GM18867 (cell line): Measurements from ENCODE around the gene ASPHD1.
A peak's percentile ranks its signal among the peaks of the same experiment; 100 is the strongest.
"Not testable (repeated sequence)": the region's sequence is repeated elsewhere in the genome, so short reads cannot be mapped to it uniquely, and the experiment has no call there.

ENCODE experiments used
- ATAC-seq: cut with Tn5 transposase; IDR thresholded peaks from one replicate; pipeline ENCODE4 v1.9.1; 2021; ENCODE audit warnings: mild to moderate bottlenecking, moderate library complexity; ENCODE audit not compliant: unreplicated experiment

ASPHD1 gene

DNA sequence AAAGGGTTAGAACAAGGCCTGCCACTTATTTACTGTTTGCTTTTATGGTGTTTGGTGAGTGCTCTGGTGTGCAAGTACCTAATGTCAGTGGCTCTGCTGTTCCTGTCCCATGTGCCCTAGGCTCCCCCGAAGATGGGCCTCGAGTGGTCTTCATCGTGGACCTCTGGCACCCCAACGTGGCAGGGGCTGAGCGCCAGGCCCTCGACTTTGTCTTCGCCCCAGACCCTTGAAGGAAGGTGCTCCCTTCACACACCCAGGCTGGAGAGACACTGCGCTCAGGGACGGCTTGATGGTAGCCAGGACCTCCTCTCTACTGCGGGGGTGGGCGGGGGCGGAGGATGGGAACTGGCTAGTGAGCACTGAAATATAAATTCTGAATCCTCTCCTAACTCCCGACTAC lies 5.4 kb downstream of the ASPHD1 start:
- no peak for ATAC-seq

DNA sequence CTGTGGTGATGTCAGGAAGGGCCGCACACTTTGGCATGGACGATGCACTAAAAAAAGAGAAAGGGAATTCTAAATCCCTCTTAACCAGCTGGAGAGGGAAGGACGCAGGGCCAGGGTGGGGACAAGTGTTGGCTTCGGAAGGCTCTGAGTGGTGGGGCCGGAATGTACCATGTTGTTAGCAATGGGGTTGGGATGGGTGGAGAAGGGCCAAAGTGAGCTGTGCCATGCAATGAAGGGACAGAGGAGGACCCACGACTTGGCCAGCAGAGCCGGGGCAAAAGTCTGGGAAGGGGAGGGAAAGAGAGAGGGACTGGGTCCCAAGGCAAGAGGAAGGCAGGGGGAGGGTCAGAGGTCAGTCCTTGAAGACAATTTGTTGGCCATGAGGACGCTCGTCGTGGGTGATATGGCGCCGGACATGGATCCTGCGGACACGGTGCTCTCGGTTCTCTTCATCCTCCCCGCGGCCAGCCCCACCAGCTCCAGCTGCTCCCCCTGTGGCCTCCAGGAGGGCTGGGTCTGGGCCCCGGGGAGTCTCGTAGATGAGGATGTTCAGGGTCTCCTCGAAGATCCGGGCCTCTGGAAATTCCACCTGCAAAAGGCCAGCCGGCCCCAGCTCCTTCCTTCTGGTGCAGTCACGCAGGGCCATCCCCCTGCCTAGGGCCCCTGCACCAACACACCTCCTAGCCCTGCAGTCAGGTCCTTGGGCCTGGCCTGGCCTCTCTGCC lies 6.4 kb downstream of the ASPHD1 start:
- ATAC-seq: no peak

DNA sequence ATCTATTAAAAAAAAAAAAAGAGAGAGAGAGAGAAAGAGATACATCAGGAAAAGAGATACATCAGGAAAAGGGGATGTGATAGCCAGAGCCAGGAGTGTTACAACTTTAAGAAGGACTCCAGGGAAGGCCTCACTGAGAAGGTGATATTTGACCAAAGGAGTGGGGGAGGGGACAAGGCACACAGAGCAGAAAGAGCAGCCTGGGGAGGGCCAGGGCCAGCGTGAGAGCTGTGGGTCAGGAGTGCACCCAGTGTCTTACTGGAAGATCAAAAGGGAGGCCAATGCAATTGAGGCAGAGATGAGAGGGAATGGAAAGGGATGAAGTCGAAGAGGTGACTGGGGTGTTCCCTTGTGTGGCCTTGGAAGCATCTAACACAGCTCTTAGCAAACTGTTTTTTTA lies 7.7 kb downstream of the ASPHD1 start:
- no peak for ATAC-seq

DNA sequence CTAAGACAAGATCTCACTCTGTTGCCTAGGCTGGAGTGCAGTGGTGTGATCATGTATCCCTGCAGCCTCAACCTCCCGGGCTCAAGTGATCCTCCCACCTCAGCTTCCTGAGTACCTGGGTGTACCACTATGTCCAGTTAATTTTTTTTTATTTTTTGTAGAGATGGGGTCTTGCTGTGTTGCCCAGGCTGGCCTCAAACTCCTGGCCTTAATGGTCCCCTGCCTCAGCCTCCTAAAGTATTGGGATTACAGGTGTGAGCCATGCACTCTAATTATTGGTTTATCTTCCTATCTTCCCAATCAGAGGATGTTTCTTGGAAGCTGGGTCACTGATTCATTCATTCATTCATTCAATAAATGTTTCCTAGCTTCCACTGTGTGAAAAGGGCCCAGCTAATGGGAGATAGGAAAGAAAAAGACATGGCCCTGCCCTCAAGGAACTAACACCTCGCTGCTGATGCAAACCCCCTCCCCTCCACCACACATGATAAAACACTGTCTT lies 8.5 kb downstream of the ASPHD1 start:
- no peak for ATAC-seq

DNA sequence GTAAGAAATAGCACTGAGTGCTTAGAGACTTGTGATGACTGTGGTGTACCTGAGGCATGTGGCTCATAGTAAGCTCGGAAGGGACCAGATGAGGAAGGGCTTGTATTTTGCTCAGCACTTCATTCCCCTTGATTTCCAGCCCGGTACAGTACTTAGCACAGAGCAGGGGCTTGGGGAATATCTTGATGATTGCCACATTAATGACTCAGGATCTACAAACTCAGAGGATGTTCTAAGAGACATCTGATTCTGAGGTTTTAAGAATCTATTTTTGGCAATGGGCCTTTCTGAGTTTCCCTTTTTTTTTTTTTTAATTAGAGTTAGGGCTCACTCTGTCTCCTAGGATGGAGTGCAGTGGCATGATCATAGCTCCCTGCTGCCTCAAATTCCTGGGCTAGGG lies 9.1 kb downstream of the ASPHD1 start:
- no peak for ATAC-seq

DNA sequence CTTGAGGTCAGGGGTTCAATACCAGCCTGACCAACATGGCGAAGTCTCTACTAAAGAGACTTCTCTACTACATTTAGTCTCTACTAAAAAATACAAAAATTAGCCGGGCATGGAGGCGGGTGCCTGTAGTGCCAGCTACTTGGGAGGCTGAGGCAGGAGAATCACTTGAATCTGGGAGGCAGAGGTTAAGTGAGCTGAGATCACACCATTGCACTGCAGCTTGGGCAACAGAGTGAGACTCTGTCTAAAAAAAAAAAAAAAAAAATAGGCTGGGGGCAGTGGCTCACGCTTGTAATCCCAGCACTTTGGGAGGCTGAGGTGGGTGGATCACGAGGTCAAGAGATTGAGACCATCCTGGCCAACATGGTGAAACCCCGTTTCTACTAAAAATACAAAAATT lies 9.6 kb downstream of the ASPHD1 start:
- not testable (repeated sequence) for ATAC-seq

DNA sequence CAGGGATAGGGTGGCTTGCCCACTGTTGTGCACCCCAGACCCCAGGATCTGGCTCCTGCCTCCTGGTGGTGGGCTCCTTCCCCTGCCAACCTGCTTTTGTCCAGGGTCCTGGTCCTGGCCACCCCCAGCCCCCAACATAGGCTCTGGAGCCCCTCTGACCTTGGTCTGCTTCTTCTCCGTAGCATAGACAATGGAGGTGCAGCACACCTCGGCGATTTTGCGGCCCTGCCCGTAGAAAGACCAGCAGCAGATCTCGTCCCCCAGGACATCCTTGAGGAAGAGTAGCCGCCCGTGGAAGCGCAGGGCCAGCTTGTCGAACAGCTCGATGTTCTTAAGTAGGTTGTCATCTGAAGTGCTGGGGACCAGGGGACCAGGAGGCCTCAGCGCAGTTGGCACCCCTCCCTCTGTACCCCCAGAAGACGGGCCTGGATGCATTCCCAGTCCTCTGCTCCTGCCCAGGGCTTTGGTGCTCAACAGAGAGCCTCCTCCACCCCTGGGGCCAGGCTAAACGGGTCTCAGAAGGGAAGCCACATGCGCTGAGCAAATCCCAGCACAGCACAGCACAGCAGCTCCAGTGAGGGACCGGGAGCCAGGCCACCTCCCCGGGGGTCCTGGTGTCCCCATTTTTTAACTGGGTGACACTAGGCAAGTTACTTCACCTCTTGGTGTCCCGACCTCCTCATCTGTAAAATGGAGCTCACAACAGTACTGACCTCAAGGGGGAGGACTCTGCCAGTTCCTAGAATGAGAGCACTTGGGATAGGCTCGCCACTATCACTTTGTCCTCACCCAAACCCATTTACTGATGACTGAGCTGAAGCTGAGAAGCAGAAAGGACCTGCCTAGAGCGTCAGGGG lies 10.8 kb downstream of the ASPHD1 start:
- no peak for ATAC-seq

DNA sequence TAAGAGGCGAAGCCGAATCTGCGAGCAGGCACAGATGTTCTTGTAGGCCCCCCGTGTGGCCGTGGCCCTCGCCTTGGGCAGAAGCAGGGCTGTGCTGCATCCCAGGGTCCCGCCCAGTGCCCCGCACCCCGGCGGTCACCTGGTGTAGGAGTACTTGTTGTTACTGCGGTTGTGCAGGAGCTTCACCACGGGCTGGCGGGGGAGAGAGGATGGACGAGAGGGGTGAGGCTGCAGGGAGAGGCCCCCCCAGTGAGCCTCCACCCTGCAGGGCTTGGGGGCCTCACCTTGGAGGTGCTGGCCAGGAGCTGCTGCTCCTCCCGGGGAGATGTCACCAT lies 11.4 kb downstream of the ASPHD1 start:
- ATAC-seq: no peak

DNA sequence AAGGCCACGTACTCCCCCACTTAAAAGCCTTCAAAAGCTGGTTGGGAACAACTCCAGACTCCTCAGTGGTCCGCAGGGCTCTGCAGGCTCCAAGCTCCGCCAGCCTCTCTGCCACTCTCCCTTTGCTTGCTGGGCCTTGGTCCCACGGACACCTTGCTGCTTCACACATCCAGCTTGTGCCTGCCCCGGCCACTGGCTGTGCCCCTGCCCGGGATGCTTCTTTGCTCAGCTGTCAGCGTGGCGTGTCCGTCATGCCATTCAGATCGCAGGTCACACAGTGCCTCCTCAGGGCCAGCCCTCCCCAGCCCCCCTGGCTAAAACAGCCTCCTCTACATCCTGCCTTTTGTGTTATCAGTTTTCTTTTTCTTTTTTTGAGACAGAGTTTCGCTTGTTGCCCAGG lies 11.8 kb downstream of the ASPHD1 start:
- no peak for ATAC-seq

DNA sequence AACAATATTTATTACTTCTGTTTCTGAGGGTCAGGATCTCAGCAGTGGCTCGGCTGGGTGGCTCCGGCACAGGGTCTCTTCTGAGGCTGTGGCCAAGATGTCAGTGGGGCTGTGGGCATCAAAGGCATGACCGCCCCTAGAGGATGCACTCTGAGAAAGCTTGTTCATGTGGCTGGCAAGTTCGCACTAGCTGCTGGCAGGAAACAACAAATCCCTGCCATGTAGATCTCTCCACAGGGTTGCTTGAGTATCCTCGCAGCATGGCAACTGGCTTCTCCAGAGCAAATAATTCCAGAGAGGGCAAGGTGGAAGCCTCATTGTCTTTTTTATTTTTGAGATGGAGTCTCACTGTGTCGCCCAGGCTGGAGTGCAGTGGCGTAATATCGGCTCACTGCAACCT lies 13.2 kb downstream of the ASPHD1 start:
- no peak for ATAC-seq

DNA sequence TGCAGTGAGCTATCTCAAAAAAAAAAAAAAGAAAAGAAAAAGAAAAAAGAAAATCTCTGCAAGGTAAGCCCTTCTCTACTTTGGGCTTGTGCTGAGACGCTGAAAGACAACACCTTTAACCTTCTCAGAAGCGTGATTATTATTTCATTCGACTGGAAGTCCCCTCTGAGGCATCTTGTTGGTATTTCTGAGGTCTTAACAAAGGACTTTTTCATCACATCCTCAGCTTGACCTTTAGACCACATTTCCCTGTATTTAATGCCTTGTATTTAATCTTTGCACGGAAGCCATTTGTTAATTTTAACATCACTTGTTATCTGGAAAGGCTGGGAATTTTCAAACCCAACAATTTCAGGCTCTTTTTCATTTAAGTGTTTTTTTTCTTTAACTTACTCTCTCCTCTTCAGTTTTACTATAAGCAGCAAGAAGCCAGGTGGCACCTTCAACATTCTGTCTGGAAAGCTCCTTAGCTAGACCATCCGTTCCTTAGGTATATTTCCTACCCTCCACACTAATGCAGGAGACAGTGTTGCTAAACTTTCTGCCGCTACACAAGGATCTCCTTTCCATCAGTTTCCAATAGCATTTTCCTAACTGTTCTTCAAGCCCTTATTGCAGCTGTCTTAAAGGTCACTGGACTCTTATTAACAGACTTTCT lies 15.4 kb downstream of the ASPHD1 start:
- no peak for ATAC-seq

DNA sequence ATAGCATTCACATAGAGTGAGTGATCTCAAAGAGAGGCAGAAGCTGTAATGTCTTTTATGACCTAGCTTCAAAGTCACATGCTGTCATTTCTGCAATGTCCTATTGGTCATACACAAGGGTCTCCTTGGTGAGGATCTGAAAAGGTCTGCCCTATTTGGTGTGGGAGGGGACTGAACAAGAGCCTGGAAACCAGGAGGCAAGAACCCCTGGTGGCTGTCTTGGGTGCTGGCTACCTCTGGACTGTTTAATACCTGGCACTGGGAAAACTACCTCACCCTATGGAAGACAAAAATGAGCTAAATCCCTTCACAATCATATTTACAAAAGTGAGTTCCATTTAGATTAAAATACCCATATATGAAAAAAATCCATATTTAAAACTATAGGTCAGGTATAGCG lies 16.7 kb downstream of the ASPHD1 start:
- no peak for ATAC-seq

DNA sequence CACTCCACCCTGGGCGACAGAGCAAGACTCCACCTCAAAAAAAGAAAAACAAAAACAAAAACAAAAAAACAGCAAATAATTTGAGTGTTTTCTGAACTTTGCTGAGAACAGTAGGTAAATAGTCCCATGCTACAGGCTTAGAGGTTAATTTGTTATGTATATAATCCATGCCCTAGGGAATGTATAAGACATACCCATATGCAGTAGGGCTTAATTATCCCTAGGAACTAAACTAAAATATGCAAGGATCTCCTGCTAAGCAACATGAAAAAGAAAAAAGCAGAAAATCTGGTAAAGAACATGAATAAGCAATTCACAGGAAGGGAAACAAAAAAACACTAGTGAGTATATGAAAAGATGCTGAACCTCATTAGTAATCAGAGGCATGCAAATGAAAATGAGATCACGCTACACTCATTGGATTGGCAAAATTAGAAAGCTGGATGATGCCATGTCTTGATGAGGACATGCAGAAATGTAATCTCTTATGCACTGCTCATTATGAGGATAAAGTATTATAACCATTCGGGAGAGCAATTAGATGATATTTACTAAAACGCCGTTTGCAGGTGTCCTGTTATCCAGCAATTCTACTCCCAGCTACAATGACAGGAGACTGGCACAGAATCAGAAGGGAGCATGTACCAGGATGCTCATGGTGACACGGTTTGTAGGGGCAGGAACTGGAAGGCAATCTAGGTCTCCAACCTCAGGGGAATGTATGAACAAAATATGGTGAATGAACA lies 20.2 kb downstream of the ASPHD1 start:
- ATAC-seq: no peak

DNA sequence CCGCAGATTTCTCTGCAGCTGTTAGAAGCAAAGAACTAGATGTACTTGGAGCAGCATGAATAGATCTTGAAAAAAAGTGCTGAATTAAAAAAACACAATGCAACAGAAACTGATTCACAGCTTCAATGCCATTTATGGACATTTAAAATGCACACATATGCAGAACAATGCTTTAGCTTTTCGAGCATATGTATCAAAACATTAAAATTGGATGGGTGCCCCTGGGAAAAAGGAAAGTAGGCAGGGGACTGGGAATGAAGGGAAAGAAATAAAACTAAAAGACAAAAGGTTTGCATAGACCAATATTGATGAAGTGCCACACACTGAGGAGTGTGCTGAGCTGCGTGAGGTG lies 20.7 kb downstream of the ASPHD1 start:
- no peak for ATAC-seq

DNA sequence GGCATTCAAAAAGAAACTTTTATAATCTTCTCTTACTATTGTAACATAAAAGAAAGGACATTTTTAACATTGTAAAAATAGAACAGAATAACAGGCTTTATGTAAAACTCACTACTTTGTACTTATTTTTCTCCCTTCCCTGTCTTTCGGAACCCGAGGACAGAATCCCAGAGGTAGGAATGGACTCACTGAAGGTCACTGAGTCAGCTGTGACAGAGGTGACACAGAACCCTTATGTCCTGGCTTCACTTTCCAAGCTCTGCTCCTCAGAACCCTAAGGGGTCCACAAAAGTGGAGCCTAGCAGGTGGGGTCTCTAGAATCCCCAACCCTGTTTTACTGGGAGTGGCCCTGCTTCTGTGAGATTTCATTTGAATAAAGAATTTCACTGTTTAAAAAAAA lies 22.0 kb downstream of the ASPHD1 start:
- no peak for ATAC-seq

DNA sequence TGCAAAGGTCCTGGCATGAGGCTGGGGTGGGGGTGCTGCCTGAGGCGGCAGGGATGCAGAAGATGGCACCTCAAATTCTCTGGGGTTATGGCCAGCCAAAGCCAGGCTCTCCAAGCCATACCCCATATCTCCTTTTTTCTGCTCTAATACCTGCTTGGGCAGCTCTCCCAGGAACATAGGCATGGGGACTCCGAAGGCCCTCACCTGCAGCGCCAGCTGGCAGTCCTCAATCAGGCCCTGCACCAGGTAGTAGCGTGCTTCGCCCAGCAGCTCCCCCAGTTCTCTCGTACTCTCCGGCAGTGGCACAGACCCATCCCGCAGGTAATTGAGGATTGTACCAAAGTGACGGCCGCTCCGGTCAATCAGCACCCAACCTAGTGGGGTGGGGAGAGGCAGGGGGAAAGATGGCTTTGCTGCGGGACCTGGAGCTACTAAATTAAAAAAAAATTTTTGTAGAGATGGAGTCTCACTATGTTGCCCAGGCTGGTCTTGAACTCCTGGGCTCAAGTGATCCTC lies 22.8 kb downstream of the ASPHD1 start:
- no peak for ATAC-seq

DNA sequence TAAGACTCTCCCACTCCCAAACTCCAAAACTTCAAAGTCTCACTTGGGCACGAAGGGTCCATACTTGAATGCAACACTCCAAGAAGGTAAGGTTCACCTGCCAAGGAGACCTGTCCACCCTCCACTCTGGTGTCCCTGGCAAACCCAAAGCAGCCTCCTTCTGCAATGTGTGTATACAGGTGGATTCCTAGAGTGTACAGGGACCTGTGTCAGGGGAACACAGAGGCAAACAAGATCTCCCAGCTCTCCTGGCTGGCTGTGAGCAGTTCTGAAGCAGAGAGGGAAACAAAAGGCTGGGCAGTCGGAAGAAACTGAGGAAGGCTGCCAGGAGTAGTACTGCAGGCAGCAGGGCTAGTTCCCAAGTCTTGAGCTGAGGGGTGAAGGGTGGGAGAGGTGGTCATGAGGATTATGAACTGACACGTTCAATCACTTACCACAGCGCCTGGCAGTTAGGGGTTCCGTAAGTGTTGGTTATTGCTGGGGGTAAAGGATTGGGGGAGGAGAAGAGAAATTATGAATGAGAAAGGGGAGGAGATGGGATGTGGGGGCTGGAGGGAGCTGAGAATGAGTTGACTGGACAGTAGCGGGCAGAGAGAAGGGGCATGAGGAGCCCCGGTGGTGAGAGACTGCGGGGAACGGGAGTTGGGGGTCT lies 24.9 kb downstream of the ASPHD1 start:
- no peak for ATAC-seq

DNA sequence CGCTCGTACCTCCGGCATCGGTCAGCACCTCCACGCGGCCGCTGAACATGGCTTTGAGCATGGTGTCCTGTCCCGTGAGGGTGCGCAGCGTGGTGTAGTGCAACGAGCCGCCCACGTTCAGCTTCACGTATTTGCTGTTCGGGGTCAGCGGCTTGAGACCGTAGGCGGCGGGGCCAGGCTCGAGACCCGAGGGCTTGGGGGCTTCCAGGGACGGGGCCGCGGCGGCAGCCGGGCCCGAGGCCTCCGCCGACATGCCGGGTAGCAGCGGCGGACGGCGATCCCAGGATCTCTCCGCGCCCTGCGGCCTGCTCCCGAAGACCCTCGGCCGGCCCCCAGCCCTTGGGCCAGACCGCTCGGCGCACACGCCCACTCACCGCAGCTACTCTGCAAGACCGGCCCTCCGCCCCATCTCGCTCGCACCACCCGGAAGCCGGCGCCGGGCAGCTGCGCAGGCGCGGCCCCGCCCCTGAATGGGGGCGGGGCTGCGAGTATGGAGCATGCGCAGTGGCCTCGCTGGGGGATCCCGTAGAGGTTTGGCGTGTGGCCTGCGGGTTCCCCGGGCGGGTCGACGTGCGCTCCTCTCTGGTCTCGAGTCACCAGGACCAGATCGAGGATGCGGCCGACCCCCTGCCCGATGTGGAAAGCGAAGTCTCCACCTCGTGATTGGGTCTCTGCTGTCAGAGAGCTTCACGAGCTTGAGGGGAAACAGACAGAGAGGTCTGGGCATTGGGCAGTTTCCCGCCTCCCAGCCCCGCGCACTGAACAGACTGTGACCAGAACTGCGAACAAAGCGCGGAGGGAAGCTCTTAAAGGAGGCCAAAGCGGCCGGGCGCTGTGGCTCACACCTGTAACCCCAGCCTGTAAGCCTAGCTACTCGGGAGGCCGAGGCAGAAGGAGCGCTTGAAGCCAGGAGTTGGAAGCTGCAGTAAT lies 25.8 kb downstream of the ASPHD1 start, which contains the start of gene KCTD13:
TSS of gene KCTD13 (minus strand) at position 446 of the 930 bp plus-strand sequence. CDS start at position 253, 193 bp downstream.
- ATAC-seq: peak; percentile 89

DNA sequence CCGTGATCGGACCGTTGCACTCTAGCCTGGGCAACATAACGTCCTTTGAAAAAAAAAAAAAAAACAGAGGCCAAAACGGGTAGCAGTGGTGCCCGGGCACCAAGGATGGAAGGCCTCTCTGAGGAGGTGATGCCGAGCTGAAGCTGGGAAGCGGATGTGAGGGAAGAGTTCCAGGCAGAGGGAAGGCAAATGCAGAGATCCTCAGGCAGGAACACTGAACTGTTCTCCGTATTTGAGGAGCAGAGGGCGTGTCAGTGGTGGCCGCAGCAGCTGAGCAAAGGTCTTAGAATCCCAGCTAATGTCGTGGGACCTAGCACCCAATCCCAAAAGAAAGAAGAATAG lies 26.4 kb downstream of the ASPHD1 start:
- no peak for ATAC-seq
